Prostate gland (tissue), 2 donors: ENCODE data around the gene KCNJ12.
"Not testable (repeated sequence)": the region's sequence is repeated elsewhere in the genome, so short reads cannot be mapped to it uniquely, and the experiment has no call there.

Source experiments
- CTCF ChIP-seq, 4 experiments: fragments of 200-600 bp in 2 of 4; fragments of 450-650 bp in 2 of 4; sonication (generic) in 2 of 4; IDR thresholded peaks; 1 replicate in 3 of 4; 2 replicates in 1 of 4; pipeline ENCODE4 v1.5.1; 2016 to 2019; ENCODE audit warnings: antibody characterized with exemption in 4 of 4, mild to moderate bottlenecking in 2 of 4, moderate library complexity in 2 of 4
- POLR2A ChIP-seq: fragments of 450-650 bp; IDR thresholded peaks from one replicate; pipeline ENCODE4 v1.6.1; 2016; ENCODE audit warnings: antibody characterized with exemption, mild to moderate bottlenecking

- TF ChIP-seq CTCF (IDR thresholded peaks at IDR 0.05); POLR2A: not testable (repeated sequence)
Measured at GRCh38 chr17:21400187-21400569, 24.0 kb downstream of the KCNJ12 start.
